H1 (cell line): ENCODE measurements around the gene DDIAS. TPM values are rescaled to one million over a fixed set of nuclear protein-coding genes. Genes with fewer than 3 reads are reported as not detected.

ENCODE experiments used
- BRCA1 ChIP-seq: IDR thresholded peaks from 2 replicates; pipeline ENCODE4 v1.6.1; 2012; ENCODE audit warnings: low read depth, low read length, improper control_type of control experiment
- CHD7 ChIP-seq: fragments of 300-600 bp; sonication (generic); IDR thresholded peaks from 2 replicates; pipeline ENCODE4 v1.7.1; 2012; ENCODE audit warnings: low read length, moderate library complexity, mild to moderate bottlenecking, inconsistent platforms; ENCODE audit not compliant: insufficient replicate concordance
- SUZ12 ChIP-seq: fragments of 200-600 bp; sonication (generic); IDR thresholded peaks from 2 replicates; pipeline ENCODE4 v1.6.1; 2012; ENCODE audit warnings: mild to moderate bottlenecking, inconsistent platforms, low read length, moderate library complexity, mixed read lengths
- polyA plus RNA-seq, 7 experiments: library from polyadenylated mRNA; depleted of rRNA in 3 of 7; stranded (reverse) in 5 of 7; unstranded in 2 of 7; fragments of >200 nt in 5 of 7; fragments of 200-250 nt in 2 of 7; gene quantifications; 1 replicate in 5 of 7; 2 replicates in 1 of 7; 4 replicates in 1 of 7; pipeline versions ENCODE4 v1.2.1 to v1.2.3, GENCODE V29; 2011 to 2013; ENCODE audit warnings: missing spikeins in 2 of 7, mixed read lengths in 2 of 7
- total RNA-seq: library from RNA; stranded (reverse); fragmentation: NEBNext Ultra II Directional; extraction: Animal tissue kit (Norgen Biotek cat#: 25700); gene quantifications from 2 replicates; pipeline ENCODE4 v1.2.1, GENCODE V29; 2021

The DDIAS gene
- total and polyA plus RNA-seq, 2 of the 8 experiments (the other 6 are each of a cell fraction or from before 2014, with no cell fraction given) = 11.6 to 25.7 TPM

- TF ChIP-seq CHD7 (no peak), SUZ12 (no peak), BRCA1 (no peak)
Measured at GRCh38 chr11:82890002-82890341, 11.6 kb upstream of the DDIAS start (continued).
